Activated naive CD8-positive, alpha-beta T cell (primary cell): ENCODE measurements around the gene TBC1D17.

ENCODE experiments used
- H3K27ac Mint-ChIP-seq: one replicate; pipeline ENCODE4 v1.8.0; 2021; ENCODE audit warnings: mixed read lengths
- H3K27me3 Mint-ChIP-seq: one replicate; pipeline ENCODE4 v1.8.0; 2021; ENCODE audit warnings: mixed read lengths
- H3K36me3 Mint-ChIP-seq: one replicate; pipeline ENCODE4 v1.8.0; 2021; ENCODE audit warnings: mixed read lengths
- H3K4me1 Mint-ChIP-seq: one replicate; pipeline ENCODE4 v1.8.0; 2021; ENCODE audit warnings: low read depth, mixed read lengths
- H3K4me3 Mint-ChIP-seq: one replicate; pipeline ENCODE4 v1.8.0; 2021; ENCODE audit warnings: mild to moderate bottlenecking, mixed read lengths
- H3K9me3 Mint-ChIP-seq: one replicate; pipeline ENCODE4 v1.8.0; 2021; ENCODE audit warnings: low read depth, mixed read lengths

TBC1D17 gene

GRCh38 chr19:49875857-49876421 lies 1.6 kb upstream of the TBC1D17 start:
- Mint-ChIP-seq H3K4me3 (no peak overlapping the region), H3K9me3 (no peaks in the 10 kb centered on the region), H3K36me3 (no peaks in the 10 kb centered on the region), H3K27me3 (no peaks in the 10 kb centered on the region), H3K27ac (no peak overlapping the region), H3K4me1 (peaks cover 26% of the 10 kb centered on the region)

- Mint-ChIP-seq H3K4me3 (no peak overlapping the region), H3K4me1 (peaks cover 26% of the 10 kb centered on the region), H3K27me3 (no peaks in the 10 kb centered on the region), H3K9me3 (no peaks in the 10 kb centered on the region), H3K36me3 (no peaks in the 10 kb centered on the region), H3K27ac (no peak overlapping the region)
These were observed 981 bp upstream of the TBC1D17 start for GRCh38 chr19:49876422-49877019.

- Mint-ChIP-seq H3K4me3 (no peak overlapping the region), H3K27me3 (no peaks in the 10 kb centered on the region), H3K4me1 (peaks cover 23% of the 10 kb centered on the region), H3K27ac (no peak overlapping the region), H3K9me3 (no peaks in the 10 kb centered on the region), H3K36me3 (no peaks in the 10 kb centered on the region)
These were observed 609 bp downstream of the TBC1D17 start for GRCh38 chr19:49877879-49878743.

GRCh38 chr19:49878744-49879070 lies 1.2 kb downstream of the TBC1D17 start:
- H3K9me3 Mint-ChIP-seq: no peaks in the 10 kb centered on the region
- peaks cover 23% of the 10 kb centered on the region for H3K4me1 Mint-ChIP-seq
- no peaks in the 10 kb centered on the region for H3K27me3 Mint-ChIP-seq
- H3K36me3 Mint-ChIP-seq: no peaks in the 10 kb centered on the region
- no peak overlapping the region for H3K27ac Mint-ChIP-seq
- no peak overlapping the region for H3K4me3 Mint-ChIP-seq

- H3K27ac Mint-ChIP-seq: no peak overlapping the region
- no peaks in the 10 kb centered on the region for H3K36me3 Mint-ChIP-seq
- peaks cover 23% of the 10 kb centered on the region for H3K4me1 Mint-ChIP-seq
- H3K4me3 Mint-ChIP-seq: peak overlapping the region; percentile 5
- no peaks in the 10 kb centered on the region for H3K9me3 Mint-ChIP-seq
- H3K27me3 Mint-ChIP-seq: no peaks in the 10 kb centered on the region
These were observed 1.9 kb downstream of the TBC1D17 start for GRCh38 chr19:49879243-49879963.

GRCh38 chr19:49880162-49880869 lies 2.8 kb downstream of the TBC1D17 start:
- H3K36me3 Mint-ChIP-seq: no peaks in the 10 kb centered on the region
- peaks cover 19% of the 10 kb centered on the region for H3K4me1 Mint-ChIP-seq
- H3K27me3 Mint-ChIP-seq: no peaks in the 10 kb centered on the region
- H3K27ac Mint-ChIP-seq: no peak overlapping the region
- no peak overlapping the region for H3K4me3 Mint-ChIP-seq
- H3K9me3 Mint-ChIP-seq: no peaks in the 10 kb centered on the region

GRCh38 chr19:49881186-49881585 lies 3.7 kb downstream of the TBC1D17 start:
- Mint-ChIP-seq H3K36me3 (no peaks in the 10 kb centered on the region), H3K27me3 (no peaks in the 10 kb centered on the region), H3K9me3 (no peaks in the 10 kb centered on the region), H3K27ac (no peak overlapping the region), H3K4me1 (peaks cover 16% of the 10 kb centered on the region), H3K4me3 (no peak overlapping the region)

- peaks cover 2% of the 10 kb centered on the region for H3K36me3 Mint-ChIP-seq
- no peak overlapping the region for H3K4me3 Mint-ChIP-seq
- no peak overlapping the region for H3K27ac Mint-ChIP-seq
- no peaks in the 10 kb centered on the region for H3K27me3 Mint-ChIP-seq
- H3K4me1 Mint-ChIP-seq: peaks cover 16% of the 10 kb centered on the region
- no peaks in the 10 kb centered on the region for H3K9me3 Mint-ChIP-seq
These were observed 4.3 kb downstream of the TBC1D17 start for GRCh38 chr19:49881672-49882394.

- H3K36me3 Mint-ChIP-seq: peaks cover 2% of the 10 kb centered on the region
- H3K9me3 Mint-ChIP-seq: no peaks in the 10 kb centered on the region
- no peak overlapping the region for H3K27ac Mint-ChIP-seq
These were observed 5.1 kb downstream of the TBC1D17 start for GRCh38 chr19:49882643-49883042.

GRCh38 chr19:49883094-49883493 lies 5.6 kb downstream of the TBC1D17 start:
- H3K4me3 Mint-ChIP-seq: no peak overlapping the region
- no peak overlapping the region for H3K27ac Mint-ChIP-seq
- peaks cover 2% of the 10 kb centered on the region for H3K36me3 Mint-ChIP-seq
- no peaks in the 10 kb centered on the region for H3K27me3 Mint-ChIP-seq
- no peaks in the 10 kb centered on the region for H3K9me3 Mint-ChIP-seq
- peaks cover 13% of the 10 kb centered on the region for H3K4me1 Mint-ChIP-seq

More at GRCh38 chr19:49882643-49883042, 5.1 kb downstream of the TBC1D17 start:
- H3K4me3 Mint-ChIP-seq: no peak overlapping the region
- no peaks in the 10 kb centered on the region for H3K27me3 Mint-ChIP-seq
- H3K4me1 Mint-ChIP-seq: peaks cover 16% of the 10 kb centered on the region

GRCh38 chr19:49884109-49884508 lies 6.6 kb downstream of the TBC1D17 start:
- peaks cover 2% of the 10 kb centered on the region for H3K36me3 Mint-ChIP-seq
- no peaks in the 10 kb centered on the region for H3K9me3 Mint-ChIP-seq
- no peaks in the 10 kb centered on the region for H3K27me3 Mint-ChIP-seq
- H3K27ac Mint-ChIP-seq: no peak overlapping the region
- H3K4me3 Mint-ChIP-seq: no peak overlapping the region
- peaks cover 4% of the 10 kb centered on the region for H3K4me1 Mint-ChIP-seq

- Mint-ChIP-seq H3K27ac (peak overlapping the region; percentile 16), H3K27me3 (no peaks in the 10 kb centered on the region), H3K9me3 (no peaks in the 10 kb centered on the region), H3K36me3 (peaks cover 2% of the 10 kb centered on the region), H3K4me1 (peaks cover 3% of the 10 kb centered on the region), H3K4me3 (no peak overlapping the region)
These were observed 7.3 kb downstream of the TBC1D17 start for GRCh38 chr19:49884760-49885159.

- no peaks in the 10 kb centered on the region for H3K9me3 Mint-ChIP-seq
- H3K27ac Mint-ChIP-seq: no peak overlapping the region
- H3K4me3 Mint-ChIP-seq: no peak overlapping the region
- peaks cover 8% of the 10 kb centered on the region for H3K4me1 Mint-ChIP-seq
- peaks cover 2% of the 10 kb centered on the region for H3K36me3 Mint-ChIP-seq
- no peaks in the 10 kb centered on the region for H3K27me3 Mint-ChIP-seq
These were observed 9.6 kb downstream of the TBC1D17 start for GRCh38 chr19:49887037-49887664.
